Hepatocyte (in vitro differentiated cells): ENCODE measurements around the gene SH3PXD2A. TPM values are rescaled to one million over a fixed set of nuclear protein-coding genes. Genes with fewer than 3 reads are reported as not detected.

ENCODE experiments used
- DNase-seq: peaks from one replicate; pipeline ENCODE4 v3.0.0-alpha.2; 2016; ENCODE audit warnings: low spot score
- H2AFZ ChIP-seq: fragments of 200-600 bp; sonication (generic); 2 replicates; pipeline ENCODE4 v1.6.0; 2016; ENCODE audit warnings: antibody characterized with exemption, mild to moderate bottlenecking
- H3K27ac ChIP-seq: fragments of 200-600 bp; sonication (generic); 2 replicates; pipeline ENCODE4 v1.5.1; 2016; ENCODE audit warnings: mild to moderate bottlenecking
- H3K27me3 ChIP-seq: fragments of 200-600 bp; sonication (generic); 2 replicates; pipeline ENCODE4 v1.6.1; 2016
- H3K36me3 ChIP-seq: fragments of 200-600 bp; sonication (generic); replicated peaks from 2 replicates; pipeline ENCODE4 v1.5.1; 2016; ENCODE audit warnings: low read depth; ENCODE audit not compliant: insufficient read depth
- H3K4me1 ChIP-seq: fragments of 200-600 bp; sonication (generic); 2 replicates; pipeline ENCODE4 v1.5.1; 2016; ENCODE audit warnings: mild to moderate bottlenecking, moderate library complexity; ENCODE audit not compliant: insufficient read depth
- H3K4me2 ChIP-seq: fragments of 200-600 bp; sonication (generic); 2 replicates; pipeline ENCODE4 v1.6.0; 2016
- H3K4me3 ChIP-seq: fragments of 200-600 bp; sonication (generic); 2 replicates; pipeline ENCODE4 v1.5.1; 2016; ENCODE audit warnings: mild to moderate bottlenecking
- H3K79me2 ChIP-seq: fragments of 200-600 bp; sonication (generic); 2 replicates; pipeline ENCODE4 v1.6.0; 2017; ENCODE audit warnings: mild to moderate bottlenecking
- H3K9me2 ChIP-seq: fragments of 200-600 bp; sonication (generic); replicated peaks from 2 replicates; pipeline ENCODE4 v1.6.0; 2017; ENCODE audit warnings: mild to moderate bottlenecking; ENCODE audit not compliant: insufficient read depth
- H3K9me3 ChIP-seq: fragments of 200-600 bp; sonication (generic); 2 replicates; pipeline ENCODE4 v1.5.1; 2016; ENCODE audit warnings: low read depth, mild to moderate bottlenecking
- H4K20me1 ChIP-seq: fragments of 200-600 bp; sonication (generic); 2 replicates; pipeline ENCODE4 v1.6.0; 2016; ENCODE audit warnings: mild to moderate bottlenecking; ENCODE audit not compliant: insufficient read depth, poor library complexity, severe bottlenecking
- CTCF ChIP-seq: fragments of 200-600 bp; sonication (generic); IDR thresholded peaks from 2 replicates; pipeline ENCODE4 v1.5.1; 2016; ENCODE audit warnings: antibody characterized with exemption, mild to moderate bottlenecking; ENCODE audit not compliant: poor library complexity
- EZH2 ChIP-seq: fragments of 200-600 bp; sonication (generic); IDR thresholded peaks from 2 replicates; pipeline ENCODE4 v1.6.1; 2016; ENCODE audit warnings: antibody characterized with exemption, mild to moderate bottlenecking, borderline replicate concordance
- EZH2phosphoT487 ChIP-seq: fragments of 200-600 bp; sonication (generic); IDR thresholded peaks from one replicate; pipeline ENCODE4 v1.6.1; 2018; ENCODE audit warnings: antibody characterized with exemption, mild to moderate bottlenecking, low read depth, moderate library complexity; ENCODE audit not compliant: unreplicated experiment, severe bottlenecking
- WGBS: methylation state at CpG from one replicate; pipeline ENCODE4 v1.1.6; 2016; ENCODE audit warnings: low lambda C conversion rate; ENCODE audit errors: missing lambda C conversion rate; 5-methylcytosine and 5-hydroxymethylcytosine counted together
- polyA plus RNA-seq: library from polyadenylated mRNA; unstranded; fragments of >200 nt; fragmentation: Nextera tagmentation; extraction: Ambion mirVana; gene quantifications from 2 replicates; pipeline ENCODE4 v1.2.1, GENCODE V29; 2016
- total RNA-seq: library from RNA; depleted of rRNA; stranded (reverse); fragments of >200 nt; gene quantifications from 2 replicates; pipeline ENCODE4 v1.2.3, GENCODE V29; 2014

Gene SH3PXD2A
- total and polyA plus RNA-seq, 2 experiments from 2014 or later = 8.4 to 13.6 TPM

GRCh38 chr10:103581499-103581898, 273.9 kb downstream of the SH3PXD2A start:
- H3K4me3 ChIP-seq = no peak overlapping the region
- no peaks in the 10 kb centered on the region for H3K79me2 ChIP-seq
- H3K4me1 ChIP-seq = peaks cover 15% of the 10 kb centered on the region
- no peaks in the 10 kb centered on the region for H3K36me3 ChIP-seq
- no peak overlapping the region for H2AFZ ChIP-seq
- H3K27me3 ChIP-seq = no peaks in the 10 kb centered on the region
- H3K9me3 ChIP-seq = no peaks in the 10 kb centered on the region
- H4K20me1 ChIP-seq = no peaks in the 10 kb centered on the region
- H3K27ac ChIP-seq = no peak overlapping the region
- H3K9me2 ChIP-seq = no peaks in the 10 kb centered on the region
- DNase-seq = no peak
- no peak overlapping the region for H3K4me2 ChIP-seq
- TF ChIP-seq EZH2phosphoT487 (no peak), EZH2 (no peak), CTCF (no peak)

- 61% methylated on average over 7 of the region's 7 CpGs for WGBS
- TF ChIP-seq EZH2phosphoT487 (no peak), CTCF (no peak), EZH2 (no peak)
Observed at GRCh38 chr10:103580430-103580829, 274.9 kb downstream of the SH3PXD2A start.

GRCh38 chr10:103580011-103580410, 275.4 kb downstream of the SH3PXD2A start:
- H3K4me1 ChIP-seq = peaks cover 29% of the 10 kb centered on the region
- WGBS = 95% methylated on average over 7 of the region's 7 CpGs
- H3K9me3 ChIP-seq = no peaks in the 10 kb centered on the region
- no peaks in the 10 kb centered on the region for H3K79me2 ChIP-seq
- H3K27me3 ChIP-seq = no peaks in the 10 kb centered on the region
- H3K4me3 ChIP-seq = no peak overlapping the region
- no peaks in the 10 kb centered on the region for H4K20me1 ChIP-seq
- H3K36me3 ChIP-seq = no peaks in the 10 kb centered on the region
- DNase-seq = no peak
- no peak for TF ChIP-seq EZH2
- no peak for TF ChIP-seq CTCF
- no peak for TF ChIP-seq EZH2phosphoT487
- H3K27ac ChIP-seq = no peak overlapping the region
- H3K4me2 ChIP-seq = no peak overlapping the region
- H3K9me2 ChIP-seq = no peaks in the 10 kb centered on the region
- H2AFZ ChIP-seq = no peak overlapping the region

More at GRCh38 chr10:103580430-103580829, 274.9 kb downstream of the SH3PXD2A start:
- H3K9me3 ChIP-seq = no peaks in the 10 kb centered on the region
- no peak overlapping the region for H3K4me3 ChIP-seq
- H3K4me2 ChIP-seq = no peak overlapping the region
- H3K36me3 ChIP-seq = no peaks in the 10 kb centered on the region
- no peaks in the 10 kb centered on the region for H3K79me2 ChIP-seq
- no peak overlapping the region for H3K27ac ChIP-seq
- DNase-seq = no peak
- no peak overlapping the region for H2AFZ ChIP-seq
- H3K4me1 ChIP-seq = peaks cover 24% of the 10 kb centered on the region
- no peaks in the 10 kb centered on the region for H4K20me1 ChIP-seq
- H3K27me3 ChIP-seq = no peaks in the 10 kb centered on the region
- H3K9me2 ChIP-seq = no peaks in the 10 kb centered on the region

GRCh38 chr10:103578782-103579382, 276.5 kb downstream of the SH3PXD2A start:
- TF ChIP-seq EZH2phosphoT487 (no peak), EZH2 (no peak)
- H4K20me1 ChIP-seq = no peaks in the 10 kb centered on the region

More at GRCh38 chr10:103578782-103579382, 276.5 kb downstream of the SH3PXD2A start:
- Histone ChIP-seq H3K4me3 (no peak overlapping the region), H3K9me2 (no peaks in the 10 kb centered on the region), H3K4me1 (peaks cover 40% of the 10 kb centered on the region), H3K4me2 (no peak overlapping the region), H3K9me3 (no peaks in the 10 kb centered on the region), H3K79me2 (no peaks in the 10 kb centered on the region), H2AFZ (no peak overlapping the region), H3K27me3 (no peaks in the 10 kb centered on the region), H3K36me3 (no peaks in the 10 kb centered on the region), H3K27ac (peak overlapping the region; percentile 74)
- 48% methylated on average over 15 of the region's 15 CpGs for WGBS
- peak; percentile 75 for DNase-seq
